Hepatocyte (in vitro differentiated cells): ENCODE data around the gene SBK3.
"Not testable (repeated sequence)": the region's sequence is repeated elsewhere in the genome, so short reads cannot be mapped to it uniquely, and the experiment has no call there.

ENCODE experiments used
- CTCF ChIP-seq: fragments of 200-600 bp; sonication (generic); IDR thresholded peaks from 2 replicates; pipeline ENCODE4 v1.5.1; 2016; ENCODE audit warnings: antibody characterized with exemption, mild to moderate bottlenecking; ENCODE audit not compliant: poor library complexity
- EZH2 ChIP-seq: fragments of 200-600 bp; sonication (generic); IDR thresholded peaks from 2 replicates; pipeline ENCODE4 v1.6.1; 2016; ENCODE audit warnings: antibody characterized with exemption, mild to moderate bottlenecking, borderline replicate concordance

- not testable (repeated sequence) for TF ChIP-seq CTCF, EZH2
Measured at GRCh38 chr19:55573929-55574328, 28.6 kb upstream of the SBK3 start.
